Central memory CD4-positive, alpha-beta T cell (primary cell): Measurements from ENCODE around the gene HLA-G.
"Not testable (repeated sequence)": the region's sequence is repeated elsewhere in the genome, so short reads cannot be mapped to it uniquely, and the experiment has no call there.

Experiments used
- DNase-seq: peaks from one replicate; pipeline ENCODE4 v3.0.0; 2022

The HLA-G gene

DNA sequence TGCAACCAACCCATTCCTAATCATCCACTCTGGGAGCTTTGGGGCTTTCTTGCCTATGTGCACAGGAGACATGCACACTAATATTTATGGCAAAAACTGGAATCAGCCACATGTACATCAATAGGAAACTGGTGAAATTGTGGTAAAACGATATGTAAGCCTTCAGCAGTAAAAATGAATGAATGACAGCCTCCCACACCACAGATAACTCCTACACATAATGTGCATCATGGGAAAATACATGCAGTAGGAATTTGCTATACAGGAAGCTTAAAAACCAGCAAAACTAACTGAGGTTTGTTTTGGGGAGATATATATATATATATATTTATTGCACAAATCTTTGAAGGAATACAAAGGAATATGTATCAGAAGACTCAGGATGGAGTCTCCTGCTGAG lies 47.6 kb downstream of the HLA-G start:
- no peak for DNase-seq

GRCh38 chr6:29875734-29876133 lies 48.1 kb downstream of the HLA-G start:
- DNase-seq: not testable (repeated sequence)
